UCSD-AML1 (cell line): Measurements from ENCODE around the gene HSF2BP.
"Not testable (repeated sequence)": the region's sequence is repeated elsewhere in the genome, so short reads cannot be mapped to it uniquely, and the experiment has no call there.

Experiments used
- DNase-seq: peaks from one replicate; lab custom pipeline; 2025; ENCODE audit not compliant: unreplicated experiment; lab: John Stamatoyannopoulos, UW

The HSF2BP gene

GRCh38 chr21:43659136-43660000 lies at the start of gene HSF2BP, which contains the start of gene RRP1B:
TSS of gene HSF2BP (minus strand) at chr21:43659488. CDS start at chr21:43658096, 1,392 bp downstream.
TSS of gene RRP1B (plus strand) at chr21:43659560. CDS start at chr21:43659665, 105 bp downstream.
- DNase-seq, result peak; percentile 79

- no peak for DNase-seq
Measured at GRCh38 chr21:43708745-43709381, 49.6 kb upstream of the HSF2BP start.

- no peak for DNase-seq
Measured at GRCh38 chr21:43707462-43707861, 48.2 kb upstream of the HSF2BP start.

- DNase-seq, result no peak
Measured at GRCh38 chr21:43703035-43703880, 44.0 kb upstream of the HSF2BP start.

- no peak for DNase-seq
Measured at GRCh38 chr21:43702785-43703034, 43.4 kb upstream of the HSF2BP start.

- DNase-seq, result no peak
Measured at GRCh38 chr21:43701936-43702784, 42.9 kb upstream of the HSF2BP start.

- DNase-seq, result no peak
Measured at GRCh38 chr21:43699933-43700599, 40.8 kb upstream of the HSF2BP start.

GRCh38 chr21:43699492-43699777 lies 40.1 kb upstream of the HSF2BP start:
- not testable (repeated sequence) for DNase-seq

GRCh38 chr21:43697758-43698643 lies 38.7 kb upstream of the HSF2BP start:
- DNase-seq, result no peak

- no peak for DNase-seq
Measured at GRCh38 chr21:43696214-43696613, 36.9 kb upstream of the HSF2BP start.

- no peak for DNase-seq
Measured at GRCh38 chr21:43694437-43695079, 35.3 kb upstream of the HSF2BP start.

GRCh38 chr21:43693981-43694380 lies 34.7 kb upstream of the HSF2BP start:
- no peak for DNase-seq

GRCh38 chr21:43692949-43693348 lies 33.7 kb upstream of the HSF2BP start:
- DNase-seq, result no peak

- no peak for DNase-seq
Measured at GRCh38 chr21:43691801-43692200, 32.5 kb upstream of the HSF2BP start.

GRCh38 chr21:43691086-43691795 lies 32.0 kb upstream of the HSF2BP start:
- DNase-seq, result no peak

- no peak for DNase-seq
Measured at GRCh38 chr21:43690346-43690745, 31.1 kb upstream of the HSF2BP start.

- DNase-seq, result no peak
Measured at GRCh38 chr21:43689556-43690337, 30.5 kb upstream of the HSF2BP start.

- no peak for DNase-seq
Measured at GRCh38 chr21:43688906-43689305, 29.6 kb upstream of the HSF2BP start.
